ENCODE results near the gene ZDHHC14.
"Not testable (repeated sequence)": the region's sequence is repeated elsewhere in the genome, so short reads cannot be mapped to it uniquely, and the experiment has no call there.

The ZDHHC14 gene

DNA sequence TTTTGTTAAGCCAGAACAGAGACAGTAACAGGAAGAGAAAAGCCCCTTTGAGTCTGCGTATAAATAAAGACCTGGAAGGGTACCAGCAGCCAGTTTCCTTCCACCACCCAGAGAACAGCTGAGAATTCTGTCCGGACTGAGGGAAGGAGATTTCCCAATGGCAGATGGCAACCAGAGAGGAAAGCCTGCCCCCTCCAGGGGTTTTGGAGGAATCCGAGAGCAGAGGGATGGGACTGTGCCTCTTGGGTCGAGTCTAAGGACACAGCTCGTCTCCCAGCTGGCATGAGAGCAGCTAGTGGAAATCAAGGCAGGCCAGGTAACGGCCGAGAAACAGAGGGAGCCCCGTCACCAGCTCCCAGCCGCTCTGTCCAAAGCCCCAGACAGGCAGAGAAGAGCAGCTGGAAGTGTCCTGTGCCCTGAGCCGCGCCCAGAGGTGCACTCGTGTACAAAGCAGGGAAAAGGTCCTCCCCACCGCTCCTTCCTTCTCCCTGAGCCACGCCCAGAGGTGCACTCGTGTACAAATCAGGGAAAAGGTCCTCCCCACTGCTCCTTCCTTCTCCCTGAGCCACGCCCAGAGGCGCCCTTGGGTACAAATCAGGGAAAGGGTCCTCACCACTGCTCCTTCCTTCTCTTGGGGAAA is 308.1 kb downstream of the ZDHHC14 start:
- DNase-seq (ENCODE audit: low spot score): peak; percentile 31

DNA sequence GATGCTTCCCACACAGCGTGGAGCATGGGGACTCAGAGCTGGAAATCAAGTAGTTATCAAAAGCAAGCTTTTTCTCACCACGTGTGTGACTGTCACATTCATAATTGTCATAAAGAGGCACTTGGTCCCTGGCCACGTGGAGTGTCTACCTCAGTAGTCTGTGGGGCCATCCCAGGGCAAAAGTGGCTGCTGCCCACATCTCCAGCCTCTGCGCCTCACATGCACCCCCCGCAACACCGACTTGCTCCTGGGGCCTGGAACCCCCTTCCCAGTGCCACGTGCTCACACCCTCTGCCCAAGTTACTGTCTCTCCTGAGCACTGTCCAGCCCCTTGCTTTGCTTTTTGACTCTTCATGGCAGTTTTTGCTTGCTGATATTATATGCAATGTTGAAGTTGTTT is 308.9 kb downstream of the ZDHHC14 start:
- no peak for DNase-seq (ENCODE audit: low spot score)

DNA sequence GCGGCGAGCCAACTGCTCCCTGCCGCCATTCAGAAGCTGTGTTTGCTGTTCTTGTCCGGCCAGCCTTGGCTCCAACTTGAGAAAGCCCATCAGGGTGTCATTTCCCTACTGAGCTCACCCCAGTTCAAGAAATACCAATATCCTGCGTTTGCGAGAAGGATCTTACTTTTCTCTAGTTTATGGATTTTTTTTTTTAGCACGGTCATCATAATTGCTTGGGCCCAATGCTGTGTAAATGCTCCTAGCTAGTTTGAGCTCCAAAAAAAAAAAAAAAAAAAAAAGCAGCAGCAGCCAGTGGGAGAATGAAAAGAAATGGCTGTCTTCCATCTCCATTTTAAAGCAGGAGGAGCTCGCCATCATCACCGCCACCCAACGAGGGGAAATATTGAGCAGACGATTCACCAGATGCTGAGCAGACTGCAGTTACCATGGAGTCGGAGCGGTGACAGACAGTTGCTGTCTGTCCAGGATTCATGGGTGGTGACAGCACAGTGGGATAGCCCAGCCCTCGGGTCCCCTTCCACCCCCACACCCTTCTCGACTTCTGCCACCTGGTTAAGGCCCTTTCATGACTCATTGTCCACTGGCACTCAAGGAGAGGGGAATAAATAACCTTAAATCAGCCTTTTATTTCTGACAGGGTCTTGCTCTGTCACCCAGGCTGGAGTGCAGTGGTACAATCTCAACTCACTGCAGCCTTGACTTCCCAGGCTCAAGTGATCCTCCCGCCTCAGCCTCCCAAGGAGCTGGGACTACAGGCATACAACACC is 309.6 kb downstream of the ZDHHC14 start:
- no peak for DNase-seq (ENCODE audit: low spot score)

DNA sequence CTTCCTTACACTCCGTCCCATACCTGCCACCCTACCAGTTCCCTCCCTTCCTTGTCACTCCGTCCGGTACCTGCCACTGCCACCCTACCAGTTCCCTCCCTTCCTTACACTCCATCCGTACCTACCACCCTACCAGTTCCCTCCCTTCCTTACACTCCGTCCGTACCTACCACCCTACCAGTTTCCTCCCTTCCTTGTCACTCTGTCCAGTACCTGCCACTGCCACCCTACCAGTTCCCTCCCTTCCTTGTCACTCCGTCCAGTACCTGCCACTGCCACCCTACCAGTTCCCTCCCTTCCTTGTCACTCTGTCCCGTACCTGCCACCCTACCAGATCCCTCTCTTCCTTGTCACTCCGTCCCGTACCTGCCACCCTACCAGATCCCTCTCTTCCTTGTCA is 310.6 kb downstream of the ZDHHC14 start:
- not testable (repeated sequence) for DNase-seq (ENCODE audit: low spot score)

DNA sequence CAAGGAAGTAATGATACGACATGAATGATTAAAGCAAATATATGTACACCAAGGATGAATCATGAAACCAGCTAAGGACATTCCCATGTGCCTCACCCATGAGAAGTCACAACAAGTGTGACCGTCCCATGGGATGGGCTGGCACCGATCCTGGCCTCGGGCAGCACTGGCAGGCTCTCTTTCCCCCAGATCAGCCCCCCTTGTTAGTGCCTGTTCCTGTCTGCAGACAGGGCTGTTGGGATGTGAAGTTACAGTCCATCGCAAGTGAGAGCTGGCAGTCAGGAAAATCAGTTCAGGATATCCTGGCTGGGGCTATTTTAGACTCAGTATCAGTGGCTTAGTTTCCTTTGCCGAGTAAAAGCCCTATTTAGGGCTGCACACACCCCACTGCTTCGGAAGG is 312.9 kb downstream of the ZDHHC14 start:
- no peak for DNase-seq (ENCODE audit: low spot score)

DNA sequence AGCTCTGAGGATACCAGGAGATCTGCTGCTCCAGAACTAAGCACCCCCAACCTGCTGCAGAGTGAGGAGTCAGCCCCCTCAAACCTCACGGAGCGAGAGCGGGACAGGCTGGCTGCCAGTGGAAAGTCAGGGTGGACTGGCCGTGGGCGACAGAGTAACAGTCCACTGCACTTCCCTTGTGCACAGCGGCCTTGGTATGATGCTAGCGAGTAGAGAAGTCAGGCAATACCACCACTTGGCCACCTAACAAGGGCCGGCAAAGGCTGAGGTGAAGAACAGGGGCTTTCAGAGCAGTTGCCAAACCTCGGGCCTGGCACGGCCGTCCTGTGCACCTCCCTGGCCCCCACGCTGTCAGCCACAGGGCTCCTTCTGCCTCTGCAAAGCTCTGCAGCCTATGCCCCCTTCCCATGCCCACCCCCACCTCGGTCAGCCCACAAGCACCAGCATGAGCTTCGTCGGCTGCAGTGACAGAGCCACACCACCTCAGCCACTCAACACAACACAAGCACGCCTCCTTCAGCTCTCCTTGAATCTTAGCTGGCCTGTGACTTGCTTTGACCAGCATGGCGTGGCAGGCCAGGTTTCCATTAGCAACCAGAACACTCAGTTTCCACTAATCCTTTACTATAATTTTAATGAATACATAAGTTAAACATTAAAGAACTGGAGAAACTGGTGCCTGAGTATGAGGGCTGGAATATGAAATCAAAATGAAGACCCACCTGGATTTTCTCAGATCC is 314.5 kb downstream of the ZDHHC14 start:
- no peak for DNase-seq (ENCODE audit: low spot score)

DNA sequence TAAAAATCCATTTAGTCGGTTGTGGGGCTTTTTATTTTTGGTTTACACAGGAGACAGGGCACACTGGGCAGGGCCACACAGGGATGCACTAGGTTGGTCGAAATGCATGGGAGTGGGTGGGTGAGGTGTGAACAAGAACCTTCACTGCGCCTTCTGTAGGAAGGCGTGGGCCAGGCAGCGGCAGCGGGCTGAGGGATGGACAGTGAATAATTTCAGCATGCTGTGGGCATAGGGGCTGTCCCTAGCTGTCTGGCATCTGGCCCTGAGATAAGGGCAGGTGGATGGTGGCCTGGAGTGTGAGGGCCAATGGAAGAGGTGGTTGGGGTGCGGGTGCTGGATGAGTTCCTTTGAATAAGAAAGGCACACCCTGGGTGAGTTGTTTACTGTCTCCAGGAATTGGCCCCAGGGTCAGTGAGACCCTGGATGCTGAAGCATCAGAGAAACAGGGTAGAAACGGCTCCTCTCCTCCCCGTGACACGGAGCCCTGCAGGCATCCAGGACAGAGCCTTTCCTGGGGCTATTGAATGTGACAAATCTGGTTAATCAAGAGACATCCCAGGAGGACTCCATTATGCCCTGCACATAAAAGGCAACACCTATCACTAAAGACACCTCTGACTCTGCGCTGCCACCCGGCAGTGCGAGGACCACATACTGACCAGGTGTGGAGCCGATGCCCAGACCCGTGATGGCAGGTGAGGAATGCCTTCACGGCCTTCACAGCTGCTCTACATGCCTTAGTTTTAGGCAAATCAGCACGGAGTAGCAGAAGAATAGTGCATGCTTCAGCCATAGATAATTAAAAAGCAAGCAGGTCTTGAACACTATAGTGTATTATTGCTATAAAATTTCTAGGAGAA is 319.0 kb downstream of the ZDHHC14 start:
- no peak for DNase-seq (ENCODE audit: low spot score)

DNA sequence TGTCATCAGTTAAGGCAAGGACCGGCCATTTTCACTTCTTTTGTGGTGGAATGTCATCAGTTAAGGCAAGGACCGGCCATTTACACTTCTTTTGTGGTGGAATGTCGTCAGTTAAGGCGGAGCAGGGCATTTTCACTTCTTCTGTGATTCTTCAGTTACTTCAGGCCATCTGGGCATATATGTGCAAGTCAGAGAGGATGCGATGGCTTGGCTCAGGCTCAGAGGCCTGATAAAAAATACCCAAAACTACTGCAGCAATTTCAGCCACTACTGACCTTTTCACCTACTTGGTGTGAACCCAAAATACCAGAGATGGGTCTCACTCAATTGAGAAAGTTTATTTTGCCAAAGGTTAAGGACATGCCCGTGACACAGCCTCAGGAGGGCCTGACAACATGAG is 325.4 kb downstream of the ZDHHC14 start:
- not testable (repeated sequence) for DNase-seq (ENCODE audit: low spot score)

DNA sequence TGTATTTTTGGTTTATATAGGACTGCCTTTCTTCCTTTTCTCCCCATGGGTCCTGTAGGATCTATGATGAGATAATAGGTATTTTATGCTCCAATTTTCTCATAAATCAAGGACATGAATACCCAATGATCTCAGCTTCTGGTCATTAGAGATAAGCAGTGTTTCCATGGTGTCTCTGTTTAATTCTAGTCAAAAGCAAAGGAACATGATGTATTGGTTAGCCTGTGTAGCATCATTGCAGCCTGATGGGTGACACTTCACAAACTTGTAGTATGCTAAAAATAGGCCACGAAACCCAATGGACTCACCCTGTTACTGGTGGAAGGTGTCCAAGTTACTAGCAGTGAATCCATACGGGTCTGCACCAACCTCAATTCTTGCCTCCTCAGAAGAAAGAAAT is 325.9 kb downstream of the ZDHHC14 start:
- no peak for DNase-seq (ENCODE audit: low spot score)

DNA sequence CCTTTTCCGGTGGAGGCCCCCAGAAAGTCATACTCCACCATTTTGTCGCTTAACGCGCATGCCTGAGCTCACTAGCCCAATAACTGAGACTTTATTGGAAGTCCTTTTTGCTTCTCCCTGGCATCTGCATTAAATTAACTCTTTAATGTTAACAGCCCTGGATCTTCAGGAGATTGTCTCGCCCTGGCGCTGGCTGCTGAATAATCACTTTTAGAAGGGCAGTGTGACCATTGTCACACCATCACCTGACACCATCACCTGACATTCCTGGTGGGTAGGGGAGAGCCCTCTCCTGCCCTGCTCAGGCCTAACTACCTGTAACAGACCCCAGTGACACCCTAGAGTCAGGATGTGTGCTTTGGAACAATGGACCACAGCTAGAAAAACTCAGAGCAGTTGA is 326.6 kb downstream of the ZDHHC14 start:
- DNase-seq (ENCODE audit: low spot score): no peak

DNA sequence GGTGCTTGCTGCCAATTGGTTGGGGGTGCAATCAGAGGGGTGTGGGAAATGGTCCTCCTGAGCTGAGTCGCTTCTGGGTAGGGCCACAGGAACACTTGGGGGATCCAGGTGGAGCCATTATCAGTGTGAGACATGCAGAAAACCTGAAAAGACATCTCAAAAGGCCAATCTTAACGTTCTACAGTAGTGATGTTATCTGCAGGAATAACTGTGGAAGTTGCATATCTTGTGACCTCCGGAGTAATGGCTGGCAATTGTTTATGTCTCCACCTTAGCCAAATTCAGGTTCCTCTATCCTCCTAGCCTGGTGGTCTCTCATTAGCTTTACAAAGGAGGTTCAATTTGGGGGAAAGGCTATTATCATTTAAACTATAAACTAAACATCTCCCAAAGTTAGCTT is 327.2 kb downstream of the ZDHHC14 start:
- DNase-seq (ENCODE audit: low spot score): no peak

DNA sequence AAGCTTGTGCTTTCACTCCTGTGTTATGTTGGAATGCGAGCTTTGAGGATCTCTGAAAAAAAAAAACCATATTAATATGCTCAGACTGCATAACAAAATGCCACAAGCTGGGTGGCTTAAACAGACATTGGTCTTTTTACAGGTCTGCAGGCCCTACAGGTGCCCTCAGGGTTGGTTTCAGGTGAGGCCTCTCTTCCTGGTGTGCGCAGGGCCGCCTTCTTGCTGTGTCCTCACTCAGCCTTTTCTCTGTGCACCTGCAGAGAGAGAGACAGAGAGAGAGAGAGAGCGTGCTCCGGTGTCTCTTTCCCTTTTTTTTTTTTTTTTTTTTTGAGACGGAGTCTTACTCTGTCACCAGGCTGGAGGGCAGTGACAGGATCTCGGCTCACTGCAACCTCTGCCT is 327.9 kb downstream of the ZDHHC14 start:
- DNase-seq (ENCODE audit: low spot score): no peak

DNA sequence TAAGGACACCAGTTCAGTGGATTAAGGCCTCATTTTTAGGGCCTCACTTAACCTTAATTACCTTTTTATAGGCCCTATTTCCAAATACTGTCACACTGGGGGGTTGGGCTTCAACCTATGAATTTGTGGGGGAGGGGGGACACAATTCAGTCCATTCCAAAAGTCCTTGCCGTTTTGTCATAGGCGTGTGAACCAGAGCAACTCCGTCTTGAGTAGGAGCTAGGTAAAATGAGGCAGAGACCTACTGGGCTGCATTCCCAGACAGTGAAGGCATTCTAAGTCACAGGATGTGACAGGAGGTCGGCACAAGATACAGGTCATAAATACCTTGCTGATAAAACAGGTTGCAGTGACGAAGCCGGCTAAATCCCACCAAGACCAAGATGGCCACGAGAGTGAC is 328.6 kb downstream of the ZDHHC14 start:
- DNase-seq (ENCODE audit: low spot score): no peak

DNA sequence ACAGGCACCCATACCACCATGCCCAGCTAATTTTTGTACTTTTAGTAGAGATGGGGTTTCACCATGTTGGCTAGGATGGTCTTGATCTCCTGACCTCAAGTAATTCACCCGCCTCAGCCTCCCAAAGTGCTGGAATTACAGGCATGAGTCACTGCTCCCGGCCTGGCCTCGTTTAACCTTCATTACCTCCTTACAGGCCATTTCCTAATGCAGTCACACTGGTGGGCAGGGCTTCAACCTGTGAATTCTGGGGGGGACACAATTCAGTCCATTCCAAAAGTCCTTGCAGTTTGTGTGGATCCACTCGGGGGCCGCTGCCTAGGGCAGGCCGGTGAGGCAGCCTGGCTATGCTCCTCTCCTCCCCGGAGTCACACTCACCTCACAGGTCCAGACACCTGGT is 329.6 kb downstream of the ZDHHC14 start:
- DNase-seq (ENCODE audit: low spot score): no peak

DNA sequence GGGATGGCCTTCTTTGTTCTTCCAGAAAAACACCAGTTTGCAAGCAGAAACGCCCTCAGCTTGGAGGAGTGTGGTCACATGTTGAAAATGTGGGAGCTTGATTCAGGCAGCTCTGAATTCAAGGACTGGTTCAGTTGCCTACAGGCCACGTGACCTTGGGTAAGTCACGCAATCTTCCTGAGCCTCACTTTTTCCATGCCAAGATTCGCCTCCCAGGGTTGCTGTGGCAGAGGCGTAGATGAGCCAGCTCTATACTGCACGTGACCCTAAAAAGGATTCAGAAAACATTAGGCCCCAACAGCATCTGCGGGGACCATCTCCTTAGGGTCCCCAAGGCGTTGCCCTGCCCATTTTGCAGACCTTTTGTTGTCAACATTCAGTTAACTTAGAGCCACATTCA is 330.1 kb downstream of the ZDHHC14 start:
- no peak for DNase-seq (ENCODE audit: low spot score)

DNA sequence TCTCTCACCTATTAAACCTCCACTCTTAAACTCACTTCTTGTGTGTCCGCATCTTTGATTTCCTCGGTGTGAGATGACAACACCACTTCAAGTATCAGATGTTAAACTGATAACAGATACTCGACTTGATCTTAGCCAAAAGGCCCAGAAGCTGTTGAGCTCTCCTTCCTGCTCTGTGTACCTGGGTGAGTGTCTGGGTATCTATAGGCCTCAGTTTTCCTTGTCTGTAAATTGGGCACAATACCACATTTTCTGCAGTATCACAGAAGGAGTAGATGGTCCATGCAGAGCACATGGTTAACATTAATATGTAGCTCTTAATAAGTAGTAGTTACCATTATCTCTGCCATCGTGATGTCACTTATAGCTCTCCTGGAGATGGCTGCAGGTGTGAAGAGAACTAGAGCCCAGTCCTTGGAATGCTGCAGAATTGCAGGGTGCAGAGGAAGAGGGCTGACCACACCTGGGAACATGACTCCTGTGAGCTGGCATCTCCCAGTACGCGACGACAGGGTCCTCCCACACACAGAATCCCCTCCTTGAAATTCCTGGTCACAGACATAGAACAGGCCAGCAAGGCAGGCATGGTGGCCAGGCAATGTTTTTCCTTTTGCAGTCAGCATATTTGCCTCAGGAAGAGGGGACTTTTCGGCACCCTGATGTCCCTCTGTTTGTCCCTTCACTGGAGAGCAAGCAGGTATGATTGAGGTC is 331.8 kb downstream of the ZDHHC14 start:
- DNase-seq (ENCODE audit: low spot score): no peak

DNA sequence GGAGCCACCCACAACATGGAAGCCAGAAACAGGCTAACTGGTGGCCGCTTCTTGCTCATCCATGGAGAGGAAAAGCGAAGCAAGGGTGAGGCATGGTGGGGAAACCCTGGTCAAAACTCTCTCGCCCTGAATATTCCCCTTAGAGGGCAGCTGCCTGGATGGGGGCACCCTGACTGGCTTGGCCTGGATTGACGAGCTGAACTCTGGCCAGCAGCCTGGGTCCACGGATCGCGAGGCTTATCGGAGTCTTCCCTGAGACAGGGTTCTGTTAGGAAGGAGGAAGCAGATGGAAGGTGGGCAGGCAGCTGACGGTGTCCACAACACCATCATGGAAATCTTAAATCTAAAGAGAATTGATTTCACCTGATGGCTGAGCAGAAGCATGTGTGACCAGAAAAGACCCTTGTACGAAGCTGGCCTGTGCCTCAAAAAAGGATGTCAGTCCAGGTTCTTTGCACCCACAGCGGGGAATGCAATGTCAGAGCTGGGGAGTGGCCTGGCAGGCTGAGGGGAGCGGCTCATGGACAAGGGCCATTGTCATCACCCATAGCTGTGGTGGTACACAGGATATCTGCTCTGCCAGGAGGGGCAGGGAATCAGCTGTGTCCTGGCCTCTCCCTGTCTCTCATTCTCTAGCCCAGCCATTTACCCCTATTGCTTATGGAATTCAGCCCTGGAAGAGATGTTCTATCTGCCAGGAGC is 332.6 kb downstream of the ZDHHC14 start:
- DNase-seq (ENCODE audit: low spot score): no peak

DNA sequence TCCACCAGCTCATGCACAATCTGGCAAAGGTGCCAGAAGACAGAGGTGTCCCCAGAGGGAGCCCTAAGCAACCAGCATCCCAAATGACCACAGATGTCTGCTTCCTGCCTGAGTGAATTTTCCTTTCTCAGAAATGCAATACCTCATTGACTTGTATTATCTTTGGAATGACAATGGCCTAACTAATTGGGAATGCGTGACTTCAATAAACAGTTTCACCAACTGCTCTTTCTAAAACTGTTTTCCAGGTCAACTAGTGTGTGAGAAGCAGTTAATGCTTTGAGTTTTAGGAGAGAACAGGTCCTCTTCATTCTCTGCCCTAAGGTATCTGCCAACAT is 333.1 kb downstream of the ZDHHC14 start:
- DNase-seq (ENCODE audit: low spot score): no peak

DNA sequence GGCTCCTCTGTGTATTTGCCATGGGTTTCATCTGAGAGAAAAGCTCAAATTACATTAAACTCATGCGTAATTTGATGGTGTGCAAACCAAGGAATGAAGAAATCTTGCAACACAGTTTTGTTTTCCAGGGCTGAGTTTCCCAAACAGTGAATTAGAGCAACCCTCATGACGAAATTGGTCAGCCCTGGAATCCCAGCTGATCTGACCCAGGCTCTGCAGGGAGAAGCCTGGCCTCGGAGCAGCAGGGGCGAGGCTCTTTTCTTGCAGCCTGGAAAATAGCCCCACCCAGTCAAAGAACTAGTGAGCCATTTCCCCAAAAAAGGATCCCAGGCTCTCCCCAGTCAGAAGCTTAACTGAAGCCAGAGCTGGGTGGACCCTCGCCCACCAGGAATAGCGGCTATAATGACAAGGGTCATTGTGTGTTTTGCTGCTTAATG is 334.8 kb downstream of the ZDHHC14 start:
- DNase-seq (ENCODE audit: low spot score): no peak

DNA sequence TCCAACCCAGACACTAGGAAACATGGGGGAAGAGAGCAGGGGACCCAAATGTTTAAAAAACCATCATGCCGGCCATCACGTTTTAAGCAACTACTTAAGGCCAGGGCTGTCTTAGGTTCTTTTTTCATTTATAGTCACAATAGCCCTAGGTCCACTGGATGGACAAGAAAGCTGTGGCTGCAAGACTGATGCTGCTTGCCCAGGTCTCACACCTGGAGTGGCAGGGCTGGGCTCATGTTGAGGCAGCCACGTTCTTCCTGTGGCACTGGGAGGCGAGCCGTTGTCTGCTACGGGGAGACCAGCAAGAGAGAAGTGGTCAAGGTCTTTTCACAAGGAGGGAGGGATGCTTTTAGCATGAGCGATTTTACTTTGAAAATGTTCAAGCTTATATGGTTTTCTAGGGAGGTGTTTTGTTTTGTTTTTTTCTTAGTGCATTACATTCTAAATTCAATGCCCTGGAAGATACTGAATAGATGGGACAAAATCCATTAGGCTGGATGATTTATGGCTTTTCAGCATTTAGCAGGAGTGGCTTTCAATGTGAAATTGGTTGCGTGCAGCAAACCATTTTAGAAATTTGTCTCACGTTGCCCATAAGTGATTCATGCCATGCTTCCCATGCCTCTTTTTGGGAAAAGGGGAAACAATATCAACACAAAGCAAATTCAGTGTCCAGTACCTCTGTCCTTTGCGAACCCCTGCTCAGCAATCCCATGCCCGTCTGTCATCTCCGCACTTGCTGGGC is 335.4 kb downstream of the ZDHHC14 start:
- no peak for DNase-seq (ENCODE audit: low spot score)

Data from SW480 (cell line).